ENCODE measurements around the gene SLC15A1.

Gene SLC15A1

DNA sequence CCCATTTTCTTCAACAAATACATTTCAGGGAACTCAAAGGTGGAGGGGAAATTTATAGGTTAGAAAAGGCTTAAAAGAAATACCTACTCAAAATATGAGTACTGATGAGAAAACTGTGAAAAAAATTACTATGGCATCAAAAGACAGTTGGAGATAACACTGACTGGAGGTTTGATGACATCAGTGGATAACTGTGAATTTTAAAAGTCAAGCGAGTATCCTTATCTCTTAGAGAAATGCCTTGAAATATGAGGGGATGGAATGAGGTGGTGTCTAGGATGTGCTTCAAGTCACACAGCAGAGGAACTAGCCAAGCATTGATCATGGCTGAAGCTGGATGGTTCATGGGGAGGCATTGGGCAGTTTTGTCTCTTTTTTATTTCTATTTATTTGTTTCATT lies 27.2 kb upstream of the SLC15A1 start:
- H3K4me3 ChIP-seq (ENCODE audit: low read depth, low read length): no peak overlapping the region
- TF ChIP-seq, protein P1, sequence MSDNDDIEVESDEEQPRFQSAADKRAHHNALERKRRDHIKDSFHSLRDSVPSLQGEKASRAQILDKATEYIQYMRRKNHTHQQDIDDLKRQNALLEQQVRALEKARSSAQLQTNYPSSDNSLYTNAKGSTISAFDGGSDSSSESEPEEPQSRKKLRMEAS (IDR thresholded peaks at IDR 0.05; ENCODE audit: low read depth, low read length): no peak
- TF ChIP-seq MYC (IDR thresholded peaks at IDR 0.05; ENCODE audit: low read depth, low read length) (no peak), POLR2A (IDR thresholded peaks at IDR 0.05; ENCODE audit: extremely low read depth, insufficient read length) (no peak)
- TF ChIP-seq, protein P2, sequence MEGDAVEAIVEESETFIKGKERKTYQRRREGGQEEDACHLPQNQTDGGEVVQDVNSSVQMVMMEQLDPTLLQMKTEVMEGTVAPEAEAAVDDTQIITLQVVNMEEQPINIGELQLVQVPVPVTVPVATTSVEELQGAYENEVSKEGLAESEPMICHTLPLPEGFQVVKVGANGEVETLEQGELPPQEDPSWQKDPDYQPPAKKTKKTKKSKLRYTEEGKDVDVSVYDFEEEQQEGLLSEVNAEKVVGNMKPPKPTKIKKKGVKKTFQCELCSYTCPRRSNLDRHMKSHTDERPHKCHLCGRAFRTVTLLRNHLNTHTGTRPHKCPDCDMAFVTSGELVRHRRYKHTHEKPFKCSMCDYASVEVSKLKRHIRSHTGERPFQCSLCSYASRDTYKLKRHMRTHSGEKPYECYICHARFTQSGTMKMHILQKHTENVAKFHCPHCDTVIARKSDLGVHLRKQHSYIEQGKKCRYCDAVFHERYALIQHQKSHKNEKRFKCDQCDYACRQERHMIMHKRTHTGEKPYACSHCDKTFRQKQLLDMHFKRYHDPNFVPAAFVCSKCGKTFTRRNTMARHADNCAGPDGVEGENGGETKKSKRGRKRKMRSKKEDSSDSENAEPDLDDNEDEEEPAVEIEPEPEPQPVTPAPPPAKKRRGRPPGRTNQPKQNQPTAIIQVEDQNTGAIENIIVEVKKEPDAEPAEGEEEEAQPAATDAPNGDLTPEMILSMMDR (IDR thresholded peaks at IDR 0.05; ENCODE audit: low read depth, low read length): no peak
- no peak for DNase-seq (ENCODE audit: low read depth)

DNA sequence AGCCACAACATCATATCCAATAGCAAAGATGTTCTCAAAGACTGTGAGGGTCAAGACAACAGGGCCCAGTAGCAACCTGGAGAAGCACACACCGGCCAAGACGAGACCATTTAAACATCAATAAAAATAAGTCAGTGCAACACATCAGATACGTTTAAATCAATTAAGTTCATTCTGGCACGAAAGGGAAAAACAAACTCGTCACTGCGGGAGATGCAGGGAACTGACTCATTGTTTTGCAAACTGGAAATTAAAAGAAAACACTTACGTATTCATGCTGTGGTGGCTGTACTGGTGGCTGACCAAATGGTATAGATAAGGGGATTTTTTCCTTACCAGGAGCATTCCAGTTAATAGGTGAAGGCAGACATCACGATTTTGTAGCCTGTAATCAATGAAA lies 26.3 kb upstream of the SLC15A1 start:
- no peak overlapping the region for H3K4me3 ChIP-seq (ENCODE audit: low read depth, low read length)
- DNase-seq (ENCODE audit: low read depth): no peak
- TF ChIP-seq, protein P2 (IDR thresholded peaks at IDR 0.05; ENCODE audit: low read depth, low read length): no peak
- no peak for TF ChIP-seq MYC (IDR thresholded peaks at IDR 0.05; ENCODE audit: low read depth, low read length)
- TF ChIP-seq, protein P1 (IDR thresholded peaks at IDR 0.05; ENCODE audit: low read depth, low read length): no peak

DNA sequence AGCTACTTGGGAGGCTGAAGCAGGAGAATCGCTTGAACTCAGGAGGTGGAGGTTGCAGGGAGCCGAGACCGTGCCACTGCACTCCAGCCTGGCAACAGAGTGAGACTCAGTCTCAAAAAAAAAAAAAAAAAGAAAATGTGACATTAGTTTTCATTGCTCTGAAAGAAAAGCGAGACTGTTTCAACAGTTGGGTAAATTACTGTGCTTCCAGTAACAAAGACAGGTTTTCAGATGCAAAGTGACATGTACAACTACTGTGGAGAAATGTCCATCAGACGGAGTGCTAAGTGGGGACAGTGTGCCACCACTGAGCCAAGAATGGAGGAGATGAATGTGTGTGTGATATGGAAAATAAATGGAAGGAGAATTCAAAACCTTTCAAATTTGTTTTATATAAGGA lies 24.2 kb upstream of the SLC15A1 start:
- DNase-seq (ENCODE audit: low read depth): no peak
- TF ChIP-seq, protein P2 (IDR thresholded peaks at IDR 0.05; ENCODE audit: low read depth, low read length): no peak
- TF ChIP-seq, protein P1 (IDR thresholded peaks at IDR 0.05; ENCODE audit: low read depth, low read length): no peak
- TF ChIP-seq POLR2A (IDR thresholded peaks at IDR 0.05; ENCODE audit: extremely low read depth, insufficient read length): no peak
- H3K4me3 ChIP-seq (ENCODE audit: low read depth, low read length): no peak overlapping the region

DNA sequence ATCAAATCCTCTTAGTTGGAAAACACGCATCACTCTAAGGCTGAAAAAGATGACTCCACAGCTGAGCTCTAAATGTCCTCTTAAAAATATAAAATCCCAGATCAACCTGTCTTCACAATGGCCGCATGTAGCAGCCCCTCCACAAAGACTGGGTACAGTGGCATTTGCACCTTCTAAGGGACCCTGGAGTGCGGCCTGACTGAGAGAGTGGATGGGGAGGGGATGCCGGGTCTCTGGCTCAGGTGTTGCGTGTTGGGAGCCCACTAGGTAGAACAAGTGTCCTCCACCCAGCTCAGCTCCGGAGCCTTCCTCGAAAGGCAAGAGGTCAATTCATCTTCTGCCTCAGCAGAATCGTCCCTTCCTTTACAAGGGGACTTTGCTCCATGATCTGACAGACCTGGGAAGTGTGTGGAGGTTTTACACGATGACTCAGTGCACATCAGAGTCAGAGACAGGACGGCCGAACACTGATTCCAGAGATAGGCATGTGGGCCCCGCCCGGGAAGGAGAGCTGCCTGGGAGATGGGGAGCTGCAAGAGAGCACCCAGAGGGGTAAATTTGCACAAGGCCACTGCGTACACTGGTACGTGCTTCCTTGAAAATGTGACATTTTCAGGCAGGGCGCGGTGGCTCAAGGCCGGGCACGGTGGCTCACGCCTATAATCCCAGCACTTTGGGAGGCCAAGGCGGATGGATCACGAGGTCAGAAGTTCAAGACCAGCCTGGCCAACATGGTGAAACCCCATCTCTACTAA lies 23.5 kb upstream of the SLC15A1 start:
- H3K4me3 ChIP-seq (ENCODE audit: low read depth, low read length): no peak overlapping the region
- DNase-seq (ENCODE audit: low read depth): no peak
- TF ChIP-seq, protein P1 (IDR thresholded peaks at IDR 0.05; ENCODE audit: low read depth, low read length): no peak
- no peak for TF ChIP-seq POLR2A (IDR thresholded peaks at IDR 0.05; ENCODE audit: extremely low read depth, insufficient read length)
- TF ChIP-seq MYC (IDR thresholded peaks at IDR 0.05; ENCODE audit: low read depth, low read length): no peak
- TF ChIP-seq, protein P2 (IDR thresholded peaks at IDR 0.05; ENCODE audit: low read depth, low read length): no peak

DNA sequence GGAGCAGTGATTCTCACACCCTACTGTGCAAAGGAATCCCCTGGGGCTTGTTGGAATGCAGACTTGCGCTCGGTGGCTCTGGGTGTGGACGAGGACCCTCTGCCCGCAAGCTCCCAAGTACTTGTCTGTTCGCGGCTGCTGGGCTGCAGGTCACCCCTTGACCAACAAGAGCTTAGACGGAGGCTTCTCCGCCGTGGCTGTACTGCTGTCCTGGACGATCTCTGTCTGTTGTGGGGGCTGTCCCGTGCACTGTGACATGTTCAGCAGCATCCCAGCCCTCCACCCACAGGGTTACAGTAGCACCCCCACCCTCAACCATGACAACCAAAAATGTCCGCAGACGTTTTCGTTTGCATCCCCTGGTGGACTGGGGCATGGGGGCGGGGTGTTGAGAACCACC lies 22.9 kb upstream of the SLC15A1 start:
- TF ChIP-seq, protein P1 (IDR thresholded peaks at IDR 0.05; ENCODE audit: low read depth, low read length): no peak
- TF ChIP-seq, protein P2 (IDR thresholded peaks at IDR 0.05; ENCODE audit: low read depth, low read length): no peak
- TF ChIP-seq POLR2A (IDR thresholded peaks at IDR 0.05; ENCODE audit: extremely low read depth, insufficient read length) (no peak), MYC (IDR thresholded peaks at IDR 0.05; ENCODE audit: low read depth, low read length) (no peak)
- no peak overlapping the region for H3K4me3 ChIP-seq (ENCODE audit: low read depth, low read length)
- DNase-seq (ENCODE audit: low read depth): no peak
